Measurements from ENCODE around the gene TP73.
"Not testable (repeated sequence)": the region's sequence is repeated elsewhere in the genome, so short reads cannot be mapped to it uniquely, and the experiment has no call there.

TP73 gene

GRCh38 chr1:3742439-3743298 lies 90.4 kb downstream of the TP73 start:
- TF ChIP-seq JUND (IDR thresholded peaks at IDR 0.05; ENCODE audit: low read depth) = no peak
- in situ Hi-C loops (cut with HindIII; ENCODE audit: low pct_unique_long_range_greater_than_20kb, low sequenced_read_pairs) = no loop called here
- no peak for DNase-seq (ENCODE audit: low read depth in 1 of 2, low spot score in 1 of 2)

DNA sequence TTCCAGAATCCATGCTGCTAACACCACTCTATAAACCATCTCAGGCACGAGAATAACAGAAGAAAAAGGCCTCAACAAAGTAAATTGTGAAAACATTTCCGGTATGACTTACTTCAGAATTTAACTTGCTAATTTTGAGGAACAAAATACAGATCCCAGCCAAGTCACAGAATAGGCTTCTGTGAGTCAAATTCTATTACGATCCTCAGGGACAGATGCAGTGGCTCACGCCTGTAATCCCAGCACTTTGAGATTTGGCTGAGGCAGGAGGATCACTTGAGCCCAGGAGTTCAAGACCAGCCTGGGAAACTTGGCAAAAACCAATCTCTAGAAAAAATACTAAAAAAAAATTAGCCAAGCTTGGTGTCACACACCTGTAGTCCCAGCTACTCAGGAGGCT lies 91.1 kb downstream of the TP73 start:
- TF ChIP-seq JUND (IDR thresholded peaks at IDR 0.05; ENCODE audit: low read depth) = no peak
- no peak for DNase-seq (ENCODE audit: low read depth in 1 of 2, low spot score in 1 of 2)
- in situ Hi-C loops (cut with HindIII; ENCODE audit: low pct_unique_long_range_greater_than_20kb, low sequenced_read_pairs) = no loop called here

DNA sequence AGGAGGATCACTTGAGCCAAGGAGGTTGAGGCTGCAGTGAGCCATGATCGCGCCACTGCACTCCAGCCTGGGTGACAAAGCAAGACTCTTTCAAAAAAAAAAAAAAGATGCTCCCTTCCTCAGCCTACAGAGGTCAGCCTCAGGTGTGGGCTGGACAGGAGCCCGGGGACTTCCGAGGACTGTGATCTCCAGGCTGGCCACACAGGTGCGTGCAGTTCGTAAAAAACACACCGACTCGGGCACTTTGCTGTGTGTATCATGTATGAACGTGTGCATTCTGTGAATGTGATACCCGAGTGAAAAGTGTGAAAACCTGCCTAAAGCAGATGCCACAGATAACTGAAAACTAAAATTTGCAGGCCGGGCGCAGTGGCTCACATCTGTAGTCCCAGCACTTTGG lies 91.5 kb downstream of the TP73 start:
- DNase-seq (ENCODE audit: low read depth in 1 of 2, low spot score in 1 of 2) = no peak
- in situ Hi-C loops (cut with HindIII; ENCODE audit: low pct_unique_long_range_greater_than_20kb, low sequenced_read_pairs) = no loop called here
- TF ChIP-seq JUND (IDR thresholded peaks at IDR 0.05; ENCODE audit: low read depth) = no peak

DNA sequence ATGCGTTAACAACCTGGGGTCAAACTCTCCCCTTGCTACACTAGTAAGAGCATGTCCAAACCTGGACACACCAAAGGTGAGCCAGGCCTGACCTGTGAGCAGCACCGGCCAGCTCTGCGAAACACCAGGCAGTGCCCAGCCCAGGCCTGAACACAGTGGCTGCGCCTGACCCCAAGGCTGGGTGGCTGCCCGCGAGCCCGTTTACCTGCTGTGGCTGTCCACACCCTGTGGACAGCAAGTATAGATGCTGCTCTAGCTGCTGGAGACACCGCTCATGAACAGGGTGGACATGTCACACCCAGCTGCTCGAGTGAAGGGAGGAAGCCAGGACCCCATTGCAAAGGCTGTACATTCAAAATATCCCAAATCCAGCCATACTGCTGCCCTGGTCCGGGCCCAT lies 92.3 kb downstream of the TP73 start:
- DNase-seq (ENCODE audit: low read depth in 1 of 2, low spot score in 1 of 2) = no peak
- no peak for TF ChIP-seq JUND (IDR thresholded peaks at IDR 0.05; ENCODE audit: low read depth)
- in situ Hi-C loops (cut with HindIII; ENCODE audit: low pct_unique_long_range_greater_than_20kb, low sequenced_read_pairs) = no loop called here

DNA sequence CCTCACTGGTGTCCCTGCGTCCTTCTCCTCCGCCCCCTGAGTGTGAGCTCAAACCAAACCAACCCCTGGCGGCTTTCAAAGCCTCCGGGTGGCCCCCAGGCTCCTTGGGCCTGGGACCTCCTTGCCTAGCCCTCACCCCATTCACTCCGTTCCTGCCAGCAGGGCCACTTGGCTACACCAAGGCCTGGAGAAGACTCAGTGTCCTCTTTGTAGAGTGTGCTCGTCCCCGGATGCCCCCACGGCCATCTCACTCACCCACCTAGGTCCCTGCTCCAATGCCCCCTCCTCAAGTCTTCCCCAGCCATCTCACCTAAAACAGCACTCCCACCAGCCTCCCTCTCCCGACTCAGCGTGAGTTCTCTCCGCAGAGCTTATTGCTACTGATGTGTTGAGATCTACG lies 92.8 kb downstream of the TP73 start:
- no peak for TF ChIP-seq JUND (IDR thresholded peaks at IDR 0.05; ENCODE audit: low read depth)
- in situ Hi-C loops (cut with HindIII; ENCODE audit: low pct_unique_long_range_greater_than_20kb, low sequenced_read_pairs) = no loop called here
- DNase-seq (ENCODE audit: low read depth in 1 of 2, low spot score in 1 of 2) = no peak

DNA sequence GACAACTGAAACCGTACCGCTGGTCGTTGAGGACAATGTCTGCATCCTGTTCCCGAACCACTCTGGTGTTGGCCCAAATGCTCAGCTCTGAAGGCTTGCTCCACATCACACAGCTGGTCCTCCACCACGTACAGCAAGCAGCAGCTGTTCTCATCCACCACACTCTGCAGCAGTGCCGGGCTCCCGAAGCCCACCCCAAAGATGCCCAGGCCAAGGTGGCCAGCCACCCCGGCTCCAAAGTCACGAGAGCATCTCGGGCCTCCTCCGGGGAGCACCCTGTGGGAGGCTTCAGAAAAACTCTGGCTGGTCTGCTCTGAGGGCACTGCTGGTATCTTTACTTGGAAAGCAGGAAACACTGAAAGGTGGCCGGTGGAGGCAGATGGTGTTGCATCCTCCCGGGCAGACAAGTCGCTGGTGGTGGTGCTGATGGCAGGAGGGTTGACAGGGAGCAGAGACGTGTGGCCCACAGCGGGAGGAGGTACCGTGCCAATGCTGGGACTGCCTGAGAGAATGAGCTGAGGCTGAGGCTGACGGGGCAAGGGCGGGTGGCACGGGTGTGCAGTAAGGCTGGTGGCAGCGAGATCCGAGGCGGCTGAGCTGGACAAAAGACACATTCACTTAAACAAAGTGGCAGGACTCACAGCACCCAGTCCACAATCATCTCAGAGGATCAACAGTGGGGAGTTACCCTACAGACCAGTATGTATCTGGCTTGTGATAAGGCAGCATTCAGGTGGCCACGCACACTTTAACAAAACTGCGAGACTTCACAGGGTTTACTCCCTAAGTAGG lies 93.5 kb downstream of the TP73 start:
- TF ChIP-seq JUND (IDR thresholded peaks at IDR 0.05; ENCODE audit: low read depth) = no peak
- in situ Hi-C loops (cut with HindIII; ENCODE audit: low pct_unique_long_range_greater_than_20kb, low sequenced_read_pairs) = no loop called here
- DNase-seq (ENCODE audit: low read depth in 1 of 2, low spot score in 1 of 2) = no peak

DNA sequence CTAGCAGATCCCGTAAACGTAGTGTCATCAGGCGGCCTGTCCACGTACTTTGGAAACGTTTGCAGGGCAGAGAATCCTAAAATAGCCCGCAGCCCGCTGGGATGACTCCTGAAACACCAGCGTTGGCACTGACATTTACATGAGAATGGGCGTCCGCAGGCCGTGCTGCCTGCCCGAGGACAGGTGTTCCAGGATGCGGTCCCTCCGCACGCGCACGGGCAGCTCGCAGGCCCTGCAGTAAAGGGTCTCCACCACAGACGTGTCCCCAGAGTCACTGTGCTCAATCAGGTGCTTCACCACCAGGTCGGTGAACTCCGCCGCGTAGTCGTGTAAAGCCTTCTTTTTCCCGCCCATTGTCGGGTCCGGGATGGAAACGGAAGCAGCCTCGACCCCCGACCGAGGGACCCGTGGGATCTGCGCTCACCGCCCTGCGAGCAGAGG lies 94.1 kb downstream of the TP73 start:
- DNase-seq (ENCODE audit: low read depth in 1 of 2, low spot score in 1 of 2) = no peak
- in situ Hi-C loops (cut with HindIII; ENCODE audit: low pct_unique_long_range_greater_than_20kb, low sequenced_read_pairs) = no loop called here
- no peak for TF ChIP-seq JUND (IDR thresholded peaks at IDR 0.05; ENCODE audit: low read depth)

DNA sequence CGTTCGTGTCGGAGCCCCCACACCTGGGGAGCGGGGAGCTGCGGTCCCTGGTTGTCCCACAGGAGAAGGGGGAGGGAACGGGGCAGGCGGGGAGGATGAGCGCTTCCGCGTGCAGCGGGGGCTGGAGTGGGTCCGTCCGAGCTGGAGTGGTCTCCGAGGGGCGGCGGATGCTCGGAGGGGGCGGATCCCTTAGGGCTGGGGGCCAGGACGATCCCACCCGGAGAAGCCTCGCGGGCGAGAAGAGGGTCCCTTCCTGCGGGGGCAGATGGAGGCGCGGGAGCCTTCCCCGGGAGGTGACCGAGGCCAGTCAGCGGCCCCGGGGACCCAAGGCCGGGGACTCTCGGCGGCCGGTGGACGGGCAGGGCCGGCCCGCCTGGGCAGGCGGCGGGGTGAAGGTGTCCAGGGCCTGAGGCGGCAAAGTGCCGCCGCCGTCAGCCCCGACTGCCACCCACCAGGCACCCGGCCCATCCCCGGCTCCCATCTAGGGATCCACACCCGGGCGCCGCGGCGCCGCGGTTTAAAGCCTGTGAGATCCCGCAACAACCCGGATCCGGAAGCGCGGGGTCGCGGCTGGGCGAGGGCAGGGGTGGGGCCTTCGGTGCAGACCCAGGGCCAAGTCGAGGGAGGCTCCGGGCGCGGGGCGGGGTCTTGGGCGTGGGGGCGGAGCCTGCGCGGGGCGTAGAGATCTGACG lies 94.7 kb downstream of the TP73 start:
- no peak for TF ChIP-seq JUND (IDR thresholded peaks at IDR 0.05; ENCODE audit: low read depth)
- in situ Hi-C loops (cut with HindIII; ENCODE audit: low pct_unique_long_range_greater_than_20kb, low sequenced_read_pairs) = no loop called here
- DNase-seq (ENCODE audit: low read depth in 1 of 2, low spot score in 1 of 2) = peak; percentile 75 to 78

DNA sequence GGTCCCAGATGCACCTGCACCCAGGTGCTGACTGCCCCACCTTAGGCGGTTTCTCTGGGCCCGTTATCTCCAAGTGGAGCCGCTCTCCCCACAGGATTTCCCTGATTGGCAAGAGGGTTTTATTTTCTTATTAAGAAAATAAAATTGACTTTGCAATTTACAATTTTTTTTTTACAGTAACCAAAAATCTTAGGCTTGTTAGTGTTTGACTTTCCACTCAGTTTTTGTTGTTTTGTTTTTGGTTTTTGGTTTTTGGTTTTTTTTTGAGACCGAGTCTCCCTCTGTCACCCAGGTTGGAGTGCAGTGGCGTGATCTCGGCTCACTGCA lies 95.2 kb downstream of the TP73 start:
- TF ChIP-seq JUND (IDR thresholded peaks at IDR 0.05; ENCODE audit: low read depth) = no peak

DNA sequence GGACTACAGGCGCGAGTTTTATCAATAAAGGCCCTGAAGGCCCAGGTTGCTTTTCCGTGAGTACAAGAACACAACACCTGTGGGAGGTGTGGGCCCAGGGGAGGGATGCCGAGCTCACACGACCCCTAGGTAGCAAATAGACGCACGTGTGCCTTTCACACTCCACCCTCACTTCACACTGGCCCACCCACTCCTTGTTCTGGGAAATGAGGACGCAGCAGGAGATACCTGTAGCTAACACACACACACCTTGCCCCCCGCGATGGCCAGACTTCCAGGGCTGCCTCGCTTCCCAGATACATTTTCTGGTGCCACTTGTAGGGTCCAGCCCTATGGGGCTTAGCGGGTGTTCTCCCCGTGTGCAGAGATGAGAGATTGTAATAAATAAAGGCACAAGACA lies 95.6 kb downstream of the TP73 start:
- no peak for TF ChIP-seq JUND (IDR thresholded peaks at IDR 0.05; ENCODE audit: low read depth)
- no peak for DNase-seq (ENCODE audit: low read depth in 1 of 2, low spot score in 1 of 2)
- in situ Hi-C loops (cut with HindIII; ENCODE audit: low pct_unique_long_range_greater_than_20kb, low sequenced_read_pairs) = no loop called here

More for the DNA sequence above, 95.2 kb downstream of the TP73 start:
- in situ Hi-C loops (cut with HindIII; ENCODE audit: low pct_unique_long_range_greater_than_20kb, low sequenced_read_pairs) = no loop called here
- DNase-seq (ENCODE audit: low read depth in 1 of 2, low spot score in 1 of 2) = no peak

DNA sequence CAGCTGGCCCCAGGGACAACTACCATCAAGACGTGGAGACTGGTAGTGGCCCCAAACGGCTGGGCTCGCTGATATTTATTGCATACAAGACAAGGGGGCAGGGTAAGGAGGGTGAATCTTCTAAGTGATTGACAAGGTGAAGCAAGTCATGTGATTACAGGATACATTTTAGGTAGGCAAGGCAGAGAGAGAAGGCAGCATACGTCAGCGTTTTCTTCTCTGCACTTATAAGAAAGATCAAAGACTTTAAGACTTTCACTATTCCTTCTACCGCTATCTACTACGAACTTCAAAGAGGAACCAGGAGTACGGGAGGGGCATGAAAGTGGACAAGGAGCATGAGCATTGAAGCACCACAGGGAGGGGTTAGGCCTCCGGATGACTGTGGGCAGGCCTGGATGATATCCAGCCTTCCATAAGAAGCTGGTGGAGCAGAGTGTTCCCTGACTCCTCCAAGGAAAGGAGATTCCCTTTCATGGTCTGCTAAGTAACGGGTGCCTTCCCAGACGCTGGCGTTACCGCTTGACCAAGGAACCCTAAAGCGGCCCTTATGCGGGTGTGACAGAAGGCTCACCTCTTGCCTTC lies 96.1 kb downstream of the TP73 start:
- DNase-seq (ENCODE audit: low read depth in 1 of 2, low spot score in 1 of 2); in situ Hi-C loops (cut with HindIII; ENCODE audit: low pct_unique_long_range_greater_than_20kb, low sequenced_read_pairs): not testable (repeated sequence)

- in situ Hi-C loops (cut with HindIII; ENCODE audit: low pct_unique_long_range_greater_than_20kb, low sequenced_read_pairs) = no loop called here
- TF ChIP-seq JUND (IDR thresholded peaks at IDR 0.05; ENCODE audit: low read depth) = no peak
- no peak for DNase-seq (ENCODE audit: low read depth in 1 of 2, low spot score in 1 of 2)
Observed at GRCh38 chr1:3749512-3749911, 97.2 kb downstream of the TP73 start.
